ENCODE results near the gene MYLK3.

MYLK3 gene

DNA sequence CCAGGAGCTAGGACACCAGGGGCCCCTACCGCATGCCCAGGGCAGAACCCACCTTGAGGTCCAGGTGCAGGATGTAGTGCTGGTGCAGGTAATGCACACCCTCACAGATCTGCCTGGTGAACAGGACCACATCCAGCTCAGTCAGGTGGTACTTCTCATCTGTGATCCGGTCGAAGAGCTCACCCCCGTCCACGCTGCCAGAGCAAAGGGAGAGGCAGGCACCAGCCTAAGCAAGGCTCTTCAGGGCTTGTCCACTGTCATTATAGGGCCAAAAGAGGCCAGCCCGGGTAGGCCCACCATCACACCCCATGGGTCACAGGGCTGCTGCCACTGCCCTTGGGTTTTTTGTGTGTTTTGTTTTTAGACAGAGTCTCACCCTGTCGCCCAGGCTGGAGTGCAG, 21.0 kb downstream of the MYLK3 start:
- Histone ChIP-seq H3K9me3 (ENCODE audit: insufficient read depth, low read length) (peaks cover 28% of the 10 kb centered on the region), H3K36me3 (ENCODE audit: insufficient read depth, insufficient read length, low read length) (no peaks in the 10 kb centered on the region), H3K9ac (ENCODE audit: insufficient read length, low read depth) (no peak overlapping the region), H3K4me3 (ENCODE audit: insufficient read length, low read depth) (no peak overlapping the region), H3K27me3 (ENCODE audit: insufficient read depth, insufficient read length) (no peaks in the 10 kb centered on the region), H3K4me1 (ENCODE audit: insufficient read depth, insufficient read length) (no peaks in the 10 kb centered on the region)
- DNase-seq (ENCODE audit: low read depth, low spot score) = no peak
- no peak for TF ChIP-seq SUZ12 (IDR thresholded peaks at IDR 0.05; ENCODE audit: extremely low read depth, insufficient read depth, insufficient read length)

DNA sequence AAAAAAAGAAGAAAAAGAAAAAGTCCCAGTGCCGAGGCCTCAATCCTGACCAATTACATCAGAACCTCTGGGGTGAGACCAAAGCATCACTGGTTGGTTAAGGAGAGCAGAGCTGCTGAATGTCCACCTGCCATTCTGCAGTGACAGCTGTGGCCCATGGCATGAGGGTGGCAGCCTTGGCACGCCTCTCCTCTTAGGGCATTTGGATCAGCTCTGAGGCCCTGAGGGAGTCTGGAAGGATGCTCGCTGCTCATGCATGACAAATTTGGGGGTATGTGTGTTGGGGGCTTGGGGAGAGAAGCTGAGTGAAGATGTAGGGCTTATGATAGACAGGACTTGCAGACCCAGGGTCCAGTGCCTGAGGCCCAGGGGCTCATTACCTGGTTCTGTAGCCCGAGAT, 26.3 kb downstream of the MYLK3 start:
- Histone ChIP-seq H3K27me3 (ENCODE audit: insufficient read depth, insufficient read length) (no peaks in the 10 kb centered on the region), H3K9ac (ENCODE audit: insufficient read length, low read depth) (no peak overlapping the region), H3K4me3 (ENCODE audit: insufficient read length, low read depth) (no peak overlapping the region), H3K9me3 (ENCODE audit: insufficient read depth, low read length) (peaks cover 28% of the 10 kb centered on the region), H3K36me3 (ENCODE audit: insufficient read depth, insufficient read length, low read length) (no peaks in the 10 kb centered on the region), H3K4me1 (ENCODE audit: insufficient read depth, insufficient read length) (no peaks in the 10 kb centered on the region)
- DNase-seq (ENCODE audit: low read depth, low spot score) = no peak
- no peak for TF ChIP-seq SUZ12 (IDR thresholded peaks at IDR 0.05; ENCODE audit: extremely low read depth, insufficient read depth, insufficient read length)
- TF ChIP-seq ZNF274 (IDR thresholded peaks at IDR 0.05; ENCODE audit: low read depth, low read length) = no peak
- TF ChIP-seq YY1 (IDR thresholded peaks at IDR 0.05; ENCODE audit: insufficient read depth, insufficient read length) = no peak

DNA sequence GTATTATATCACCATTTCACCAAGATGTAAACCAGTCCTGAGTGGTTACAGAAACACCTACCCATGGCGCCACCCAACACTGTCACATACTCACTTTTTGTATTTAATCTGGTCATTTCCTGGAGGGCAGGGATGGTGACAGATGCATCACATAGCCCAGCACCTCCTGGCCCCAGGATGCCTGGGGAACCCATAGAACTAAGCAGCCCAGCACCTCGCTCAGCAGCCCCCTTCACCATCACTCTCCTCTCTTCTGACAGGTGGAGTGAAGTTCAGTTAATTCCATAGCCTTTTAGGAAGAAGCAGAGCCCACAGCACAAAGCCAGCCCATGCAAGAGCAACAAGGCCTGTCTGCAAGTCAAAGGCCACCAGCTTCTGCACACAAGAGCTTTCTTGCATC, 27.5 kb downstream of the MYLK3 start:
- Histone ChIP-seq H3K4me1 (ENCODE audit: insufficient read depth, insufficient read length) (no peaks in the 10 kb centered on the region), H3K36me3 (ENCODE audit: insufficient read depth, insufficient read length, low read length) (no peaks in the 10 kb centered on the region), H3K4me3 (ENCODE audit: insufficient read length, low read depth) (no peak overlapping the region), H3K9me3 (ENCODE audit: insufficient read depth, low read length) (peaks cover 25% of the 10 kb centered on the region), H3K9ac (ENCODE audit: insufficient read length, low read depth) (no peak overlapping the region), H3K27me3 (ENCODE audit: insufficient read depth, insufficient read length) (no peaks in the 10 kb centered on the region)
- TF ChIP-seq ZNF274 (IDR thresholded peaks at IDR 0.05; ENCODE audit: low read depth, low read length) (no peak), YY1 (IDR thresholded peaks at IDR 0.05; ENCODE audit: insufficient read depth, insufficient read length) (no peak), SUZ12 (IDR thresholded peaks at IDR 0.05; ENCODE audit: extremely low read depth, insufficient read depth, insufficient read length) (no peak)
- DNase-seq (ENCODE audit: low read depth, low spot score) = no peak

DNA sequence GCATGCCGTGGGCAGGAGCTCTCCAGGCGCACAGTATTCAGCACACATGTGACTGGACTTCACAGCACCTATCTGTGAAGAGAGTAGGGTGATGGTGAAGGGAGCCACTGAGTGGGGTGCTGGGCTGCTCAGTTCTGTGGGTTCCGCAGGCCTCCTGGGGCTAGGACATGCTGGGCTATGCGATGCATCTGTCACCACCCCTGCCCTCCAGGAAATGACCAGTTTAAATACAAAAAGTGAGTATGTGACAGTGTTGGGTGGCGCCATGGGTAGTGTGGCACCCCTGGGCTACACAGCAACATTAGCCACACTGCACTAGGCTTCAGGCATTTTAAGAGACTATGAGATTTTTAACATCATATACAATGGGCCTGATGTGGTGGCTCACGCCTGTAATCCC, 28.6 kb downstream of the MYLK3 start:
- Histone ChIP-seq H3K27me3 (ENCODE audit: insufficient read depth, insufficient read length) (no peaks in the 10 kb centered on the region), H3K9ac (ENCODE audit: insufficient read length, low read depth) (no peak overlapping the region), H3K4me3 (ENCODE audit: insufficient read length, low read depth) (no peak overlapping the region), H3K4me1 (ENCODE audit: insufficient read depth, insufficient read length) (no peaks in the 10 kb centered on the region), H3K36me3 (ENCODE audit: insufficient read depth, insufficient read length, low read length) (no peaks in the 10 kb centered on the region), H3K9me3 (ENCODE audit: insufficient read depth, low read length) (peaks cover 14% of the 10 kb centered on the region)
- TF ChIP-seq ZNF274 (IDR thresholded peaks at IDR 0.05; ENCODE audit: low read depth, low read length) (no peak), SUZ12 (IDR thresholded peaks at IDR 0.05; ENCODE audit: extremely low read depth, insufficient read depth, insufficient read length) (no peak), YY1 (IDR thresholded peaks at IDR 0.05; ENCODE audit: insufficient read depth, insufficient read length) (no peak)
- no peak for DNase-seq (ENCODE audit: low read depth, low spot score)

DNA sequence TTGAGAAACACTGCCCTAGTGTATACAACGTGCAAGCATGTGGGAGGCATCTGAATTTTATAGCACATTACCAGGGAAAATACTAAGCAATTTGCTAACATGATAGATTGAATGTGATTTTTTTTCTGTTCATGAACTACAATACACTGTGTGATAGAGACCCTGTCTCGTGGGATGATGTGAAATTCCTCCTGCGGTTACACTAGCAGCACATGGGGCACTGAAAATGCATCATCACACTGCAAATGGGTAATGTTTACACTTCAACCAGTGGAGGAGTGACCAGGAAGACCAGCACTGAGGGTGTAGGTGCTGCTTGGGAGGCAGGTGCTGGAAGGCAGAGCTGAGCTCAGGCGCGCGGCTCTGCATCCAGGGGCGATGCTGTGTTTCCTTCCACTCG, 29.9 kb downstream of the MYLK3 start:
- no peak for TF ChIP-seq SUZ12 (IDR thresholded peaks at IDR 0.05; ENCODE audit: extremely low read depth, insufficient read depth, insufficient read length)
- TF ChIP-seq YY1 (IDR thresholded peaks at IDR 0.05; ENCODE audit: insufficient read depth, insufficient read length) = no peak
- no peak for TF ChIP-seq ZNF274 (IDR thresholded peaks at IDR 0.05; ENCODE audit: low read depth, low read length)
- no peak for DNase-seq (ENCODE audit: low read depth, low spot score)
- no peaks in the 10 kb centered on the region for H3K4me1 ChIP-seq (ENCODE audit: insufficient read depth, insufficient read length)
- no peaks in the 10 kb centered on the region for H3K36me3 ChIP-seq (ENCODE audit: insufficient read depth, insufficient read length, low read length)
- no peak overlapping the region for H3K4me3 ChIP-seq (ENCODE audit: insufficient read length, low read depth)
- no peak overlapping the region for H3K9ac ChIP-seq (ENCODE audit: insufficient read length, low read depth)
- H3K27me3 ChIP-seq (ENCODE audit: insufficient read depth, insufficient read length) = no peaks in the 10 kb centered on the region
- H3K9me3 ChIP-seq (ENCODE audit: insufficient read depth, low read length) = peaks cover 1% of the 10 kb centered on the region; the same call in 1 of the 2 replicates

DNA sequence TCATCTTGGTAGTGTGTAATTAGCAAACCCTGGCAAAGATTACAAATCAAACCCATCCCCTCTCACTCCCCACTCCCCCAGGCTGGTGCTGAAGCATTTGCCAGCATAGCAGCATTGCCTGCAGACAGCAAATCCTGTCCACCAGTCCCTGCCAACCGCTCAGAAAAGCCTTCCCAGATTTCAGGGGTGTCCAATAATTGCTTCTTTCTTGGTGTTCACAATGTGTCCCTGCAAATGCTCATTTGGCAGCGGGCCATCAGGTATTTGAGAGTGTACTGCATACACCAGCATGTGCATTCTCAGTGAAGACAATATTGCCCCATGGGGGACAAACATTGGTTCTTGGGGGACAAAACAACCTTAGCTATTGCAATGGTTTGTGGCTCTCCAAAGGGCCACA, 30.5 kb downstream of the MYLK3 start:
- no peaks in the 10 kb centered on the region for H3K36me3 ChIP-seq (ENCODE audit: insufficient read depth, insufficient read length, low read length)
- no peak overlapping the region for H3K4me3 ChIP-seq (ENCODE audit: insufficient read length, low read depth)
- no peak for TF ChIP-seq ZNF274 (IDR thresholded peaks at IDR 0.05; ENCODE audit: low read depth, low read length)
- no peak for TF ChIP-seq YY1 (IDR thresholded peaks at IDR 0.05; ENCODE audit: insufficient read depth, insufficient read length)
- TF ChIP-seq SUZ12 (IDR thresholded peaks at IDR 0.05; ENCODE audit: extremely low read depth, insufficient read depth, insufficient read length) = no peak
- H3K4me1 ChIP-seq (ENCODE audit: insufficient read depth, insufficient read length) = no peaks in the 10 kb centered on the region
- H3K9me3 ChIP-seq (ENCODE audit: insufficient read depth, low read length) = no peaks in the 10 kb centered on the region
- no peak overlapping the region for H3K9ac ChIP-seq (ENCODE audit: insufficient read length, low read depth)
- DNase-seq (ENCODE audit: low read depth, low spot score) = no peak
- no peaks in the 10 kb centered on the region for H3K27me3 ChIP-seq (ENCODE audit: insufficient read depth, insufficient read length)

DNA sequence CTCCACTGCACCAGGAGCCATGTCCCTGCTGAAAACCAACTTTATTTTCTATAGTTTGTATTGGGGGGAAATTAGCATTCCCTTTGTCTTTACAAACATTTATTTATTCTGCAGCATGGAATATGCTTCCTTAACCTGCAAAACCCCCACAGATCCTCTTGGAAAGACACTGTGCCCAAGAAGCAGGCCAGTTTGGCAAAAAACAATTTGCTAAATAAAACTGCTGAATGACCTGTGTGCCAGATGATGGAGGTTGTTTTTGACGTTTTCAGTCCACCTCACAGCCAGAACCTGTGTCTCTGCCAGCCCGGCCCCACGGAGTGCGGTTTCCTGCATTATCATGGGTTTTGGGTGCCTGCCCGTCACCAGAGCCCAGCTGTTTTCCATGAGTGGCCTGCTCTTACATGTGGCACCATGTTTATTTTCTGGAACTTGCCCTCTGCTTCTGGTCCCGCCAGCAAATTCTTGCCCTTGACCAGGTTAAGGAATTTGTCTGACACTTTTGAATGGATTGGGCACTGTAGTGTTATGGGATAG, 32.3 kb downstream of the MYLK3 start:
- TF ChIP-seq SUZ12 (IDR thresholded peaks at IDR 0.05; ENCODE audit: extremely low read depth, insufficient read depth, insufficient read length) = no peak
- TF ChIP-seq YY1 (IDR thresholded peaks at IDR 0.05; ENCODE audit: insufficient read depth, insufficient read length) = no peak
- TF ChIP-seq ZNF274 (IDR thresholded peaks at IDR 0.05; ENCODE audit: low read depth, low read length) = no peak
- H3K36me3 ChIP-seq (ENCODE audit: insufficient read depth, insufficient read length, low read length) = no peaks in the 10 kb centered on the region

More for the DNA sequence above, 32.3 kb downstream of the MYLK3 start:
- Histone ChIP-seq H3K9ac (ENCODE audit: insufficient read length, low read depth) (no peak overlapping the region), H3K4me3 (ENCODE audit: insufficient read length, low read depth) (no peak overlapping the region), H3K9me3 (ENCODE audit: insufficient read depth, low read length) (no peaks in the 10 kb centered on the region), H3K4me1 (ENCODE audit: insufficient read depth, insufficient read length) (no peaks in the 10 kb centered on the region), H3K27me3 (ENCODE audit: insufficient read depth, insufficient read length) (no peaks in the 10 kb centered on the region)
- DNase-seq (ENCODE audit: low read depth, low spot score) = no peak

Data from NT2/D1 (cell line).